ENCODE data around the gene CELSR1. TPM values are rescaled to one million over a fixed set of nuclear protein-coding genes. Genes with fewer than 3 reads are reported as not detected.

The CELSR1 gene
- total and polyA plus RNA-seq, 2 donors (not counting 1 experiment from before 2014, with no cell fraction given) = 30.2 to 34.8 TPM

DNA sequence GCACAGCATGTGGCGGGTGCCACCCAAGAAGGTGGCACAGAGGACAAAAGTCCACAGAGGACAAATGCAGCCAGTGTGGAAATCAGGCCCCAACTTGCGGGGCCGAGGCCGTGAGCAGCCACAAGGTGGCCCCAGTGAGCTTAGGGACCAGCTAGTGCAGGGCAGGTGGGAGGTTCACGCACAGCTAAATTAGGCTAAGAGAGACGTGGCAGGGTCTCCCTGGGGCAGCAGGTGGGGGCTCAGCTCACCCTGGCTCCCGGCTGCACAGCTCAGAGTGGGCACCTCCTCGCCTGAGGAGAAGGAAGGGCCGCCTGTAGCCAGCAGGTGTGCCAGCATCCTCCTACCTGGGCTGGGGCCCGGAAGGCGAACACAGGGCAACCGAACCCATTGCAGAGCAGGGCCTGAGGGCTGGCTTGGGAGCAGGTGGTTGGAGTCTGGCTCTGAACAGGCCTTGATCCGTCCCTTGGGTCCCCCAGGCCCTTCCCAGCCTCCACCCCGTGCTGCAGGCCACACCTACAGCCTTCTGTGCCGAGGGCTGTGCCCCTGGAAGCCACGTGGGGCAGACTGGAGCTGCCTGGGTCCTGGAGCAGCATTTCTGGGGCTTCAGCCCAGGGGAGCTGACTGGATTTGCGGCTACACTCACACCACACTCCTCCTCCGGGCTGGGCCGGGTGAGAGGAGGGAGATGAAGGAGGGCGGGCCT lies 26.1 kb upstream of the CELSR1 start:
- Mint-ChIP-seq H3K27ac (peak overlapping the region; percentile 47), H3K4me3 (peak overlapping the region; percentile 72), H3K27me3 (no peaks in the 10 kb centered on the region), H3K9me3 (ENCODE audit: insufficient read depth) (no peaks in the 10 kb centered on the region), H3K4me1 (peaks cover 19% of the 10 kb centered on the region)
- H3K9ac ChIP-seq (ENCODE audit: low read length) = peak overlapping the region; percentile 32
- no peaks in the 10 kb centered on the region for H3K9me3 ChIP-seq (ENCODE audit: control extremely low read depth in 1 of 3, control insufficient read depth in 2 of 3, insufficient read depth in 1 of 3, low read length in 2 of 3)
- ChIA-PET POLR2A (interaction anchor here (0.5 to 1.4 kb wide), 11 partner anchors 23 to 934 kb away, joined by 3 to 9 read pairs (median 3); partner anchors contain the start of gene TBC1D22A), CTCF (interaction anchor here (0.5 to 4.5 kb wide), 71 partner anchors 8 to 1016 kb away, joined by 3 to 60 read pairs (median 5); partner anchors contain the start of genes CERK, GRAMD4 and TBC1D22A)
- H2AFZ ChIP-seq (ENCODE audit: insufficient read depth, low read depth, low read length, poor library complexity, severe bottlenecking) = peak overlapping the region; percentile 48
- H3K27me3 ChIP-seq (replicated peaks in 1 of 4; ENCODE audit: control extremely low read depth in 1 of 4, control insufficient read depth in 3 of 4, insufficient read depth in 4 of 4, low read length in 3 of 4) = no peaks in the 10 kb centered on the region
- WGBS (ENCODE audit: insufficient coverage) = 21% methylated on average over 14 of the region's 20 CpGs
- peak overlapping the region in 2 of 5 experiments; percentile 29 to 47 for H3K4me3 ChIP-seq (ENCODE audit: control extremely low read depth in 1 of 5, extremely low read depth in 1 of 5, insufficient read depth in 1 of 5, low read depth in 2 of 5, low read length in 4 of 5)
- TF ChIP-seq, protein P1, sequence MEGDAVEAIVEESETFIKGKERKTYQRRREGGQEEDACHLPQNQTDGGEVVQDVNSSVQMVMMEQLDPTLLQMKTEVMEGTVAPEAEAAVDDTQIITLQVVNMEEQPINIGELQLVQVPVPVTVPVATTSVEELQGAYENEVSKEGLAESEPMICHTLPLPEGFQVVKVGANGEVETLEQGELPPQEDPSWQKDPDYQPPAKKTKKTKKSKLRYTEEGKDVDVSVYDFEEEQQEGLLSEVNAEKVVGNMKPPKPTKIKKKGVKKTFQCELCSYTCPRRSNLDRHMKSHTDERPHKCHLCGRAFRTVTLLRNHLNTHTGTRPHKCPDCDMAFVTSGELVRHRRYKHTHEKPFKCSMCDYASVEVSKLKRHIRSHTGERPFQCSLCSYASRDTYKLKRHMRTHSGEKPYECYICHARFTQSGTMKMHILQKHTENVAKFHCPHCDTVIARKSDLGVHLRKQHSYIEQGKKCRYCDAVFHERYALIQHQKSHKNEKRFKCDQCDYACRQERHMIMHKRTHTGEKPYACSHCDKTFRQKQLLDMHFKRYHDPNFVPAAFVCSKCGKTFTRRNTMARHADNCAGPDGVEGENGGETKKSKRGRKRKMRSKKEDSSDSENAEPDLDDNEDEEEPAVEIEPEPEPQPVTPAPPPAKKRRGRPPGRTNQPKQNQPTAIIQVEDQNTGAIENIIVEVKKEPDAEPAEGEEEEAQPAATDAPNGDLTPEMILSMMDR (IDR thresholded peaks at IDR 0.05) = peak; percentile 74
- TF ChIP-seq EZH2 (IDR thresholded peaks at IDR 0.05; ENCODE audit: borderline replicate concordance, insufficient read depth, low read depth, low read length, poor library complexity, severe bottlenecking) = no peak
- H3K36me3 ChIP-seq (replicated peaks in 1 of 2; ENCODE audit: control extremely low read depth in 1 of 2, control insufficient read depth in 1 of 2, extremely low read depth in 1 of 2, insufficient read depth in 2 of 2, low read length in 1 of 2) = no peaks in the 10 kb centered on the region
- H4K20me1 ChIP-seq (ENCODE audit: control insufficient read depth, insufficient read depth, low read length, poor library complexity, severe bottlenecking) = no peaks in the 10 kb centered on the region
- DNase-seq (peak; percentile 87), ATAC-seq (ENCODE audit: low read depth) (peak; percentile 86)
- H3K79me2 ChIP-seq (ENCODE audit: control insufficient read depth, insufficient read depth, low read length) = peaks cover 3% of the 10 kb centered on the region
- H3K27ac ChIP-seq (ENCODE audit: low read length in 2 of 2) = no peak overlapping the region
- intact Hi-C loops (cut with micrococcal nuclease) = loop anchor here (1.0 to 2.0 kb wide), 5 partner anchors 24 to 240 kb away; no protein-coding TSS in a partner anchor
- peaks cover 7 to 24% of the 10 kb centered on the region in 2 donors for H3K4me1 ChIP-seq (ENCODE audit: control insufficient read depth in 2 of 2, insufficient read depth in 2 of 2, low read length in 2 of 2)
- H3K4me2 ChIP-seq (replicated peaks; ENCODE audit: low read depth, low read length, poor library complexity, severe bottlenecking) = peak overlapping the region; percentile 73

DNA sequence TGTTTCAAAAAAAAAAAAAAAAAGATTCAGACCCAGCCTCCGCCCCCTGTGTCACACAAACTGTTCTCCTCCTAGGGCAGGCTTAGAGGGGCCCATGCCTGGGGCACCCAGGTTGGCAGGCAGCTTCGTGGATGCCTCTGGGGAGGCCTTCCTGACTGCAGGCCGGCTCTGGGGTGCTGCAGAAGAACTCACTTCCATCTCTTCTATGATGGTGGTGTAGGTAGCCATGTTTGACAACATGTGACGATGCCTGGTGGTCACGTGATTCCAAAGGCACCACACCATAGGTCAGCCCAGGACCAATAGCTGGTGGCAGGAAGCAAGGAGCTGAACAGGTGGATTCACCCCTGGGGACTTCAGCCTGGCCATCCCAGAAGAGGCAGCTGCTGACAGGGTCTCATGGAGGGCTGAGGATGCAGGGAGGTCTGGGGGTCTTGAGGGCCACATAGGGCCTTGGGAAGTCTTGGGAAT lies 24.1 kb upstream of the CELSR1 start:
- H3K27ac Mint-ChIP-seq = no peak overlapping the region
- DNase-seq (no peak), ATAC-seq (ENCODE audit: low read depth) (no peak)
- H3K9ac ChIP-seq (ENCODE audit: low read length) = no peak overlapping the region
- H3K4me1 ChIP-seq (ENCODE audit: control insufficient read depth in 2 of 2, insufficient read depth in 2 of 2, low read length in 2 of 2) = peaks cover 7 to 24% of the 10 kb centered on the region in 2 donors
- peaks cover 5% of the 10 kb centered on the region for H3K27me3 Mint-ChIP-seq
- 79% methylated on average over 3 of the region's 5 CpGs for WGBS (ENCODE audit: insufficient coverage)
- no peak overlapping the region for H3K27ac ChIP-seq (ENCODE audit: low read length in 2 of 2)
- no peaks in the 10 kb centered on the region for H3K36me3 ChIP-seq (replicated peaks in 1 of 2; ENCODE audit: control extremely low read depth in 1 of 2, control insufficient read depth in 1 of 2, extremely low read depth in 1 of 2, insufficient read depth in 2 of 2, low read length in 1 of 2)
- H4K20me1 ChIP-seq (ENCODE audit: control insufficient read depth, insufficient read depth, low read length, poor library complexity, severe bottlenecking) = no peaks in the 10 kb centered on the region
- H3K4me2 ChIP-seq (replicated peaks; ENCODE audit: low read depth, low read length, poor library complexity, severe bottlenecking) = no peak overlapping the region
- peaks cover 0 to 13% (median 8%) of the 10 kb centered on the region in 3 donors for H3K9me3 ChIP-seq (ENCODE audit: control extremely low read depth in 1 of 3, control insufficient read depth in 2 of 3, insufficient read depth in 1 of 3, low read length in 2 of 3)
- ChIA-PET CTCF (interaction anchor here (0.7 to 4.5 kb wide), 6 partner anchors 52 to 202 kb away, joined by 3 to 56 read pairs (median 16); no protein-coding TSS in a partner anchor), POLR2A (no interaction called here)
- H3K27me3 ChIP-seq (replicated peaks in 1 of 4; ENCODE audit: control extremely low read depth in 1 of 4, control insufficient read depth in 3 of 4, insufficient read depth in 4 of 4, low read length in 3 of 4) = peaks cover 0 to 4% (median 0%) of the 10 kb centered on the region in 4 experiments
- peaks cover 3% of the 10 kb centered on the region for H3K9me3 Mint-ChIP-seq (ENCODE audit: insufficient read depth)
- intact Hi-C loops (cut with micrococcal nuclease) = no loop called here
- peaks cover 3% of the 10 kb centered on the region for H3K79me2 ChIP-seq (ENCODE audit: control insufficient read depth, insufficient read depth, low read length)
- H3K4me3 ChIP-seq (ENCODE audit: control extremely low read depth in 1 of 5, extremely low read depth in 1 of 5, insufficient read depth in 1 of 5, low read depth in 2 of 5, low read length in 4 of 5) = no peak overlapping the region
- no peak for TF ChIP-seq EZH2 (IDR thresholded peaks at IDR 0.05; ENCODE audit: borderline replicate concordance, insufficient read depth, low read depth, low read length, poor library complexity, severe bottlenecking)
- TF ChIP-seq, protein P1 (IDR thresholded peaks at IDR 0.05) = no peak
- no peak overlapping the region for H2AFZ ChIP-seq (ENCODE audit: insufficient read depth, low read depth, low read length, poor library complexity, severe bottlenecking)
- H3K4me3 Mint-ChIP-seq = no peak overlapping the region
- peaks cover 16% of the 10 kb centered on the region for H3K4me1 Mint-ChIP-seq
